A673 (cell line): ENCODE measurements around the gene ZSCAN5C. TPM values are rescaled to one million over a fixed set of nuclear protein-coding genes. Genes with fewer than 3 reads are reported as not detected.
A peak's percentile ranks its signal among the peaks of the same experiment; 100 is the strongest.

Experiments used
- BruUV-seq: library from RNA; stranded (reverse); fragments of 400-500 nt; replicated peaks from 2 replicates; lab custom pipeline; 2021; lab: Mats Ljungman, UMichigan
- CTCF ChIA-PET: fragments of 300-600 bp; sonication (Branson Sonifier 250); formaldehyde crosslinking; loops from one replicate; lab custom pipeline; 2022; ENCODE audit warnings: antibody characterized with exemption; lab: Charles Lee
- POLR2A ChIA-PET: fragments of 300-600 bp; sonication (Branson Sonifier 250); formaldehyde crosslinking; loops from one replicate; lab custom pipeline; 2022; ENCODE audit warnings: antibody characterized with exemption; ENCODE audit not compliant: low non-redundant PET; lab: Charles Lee
- DNase-seq: peaks from one replicate; pipeline ENCODE4 v3.0.0-alpha.2; 2015; ENCODE audit warnings: low spot score
- H3K27ac ChIP-seq: fragments of 200-600 bp; sonication (generic); 2 replicates; pipeline ENCODE4 v1.5.1; 2016; ENCODE audit warnings: mixed run types, low read depth, mild to moderate bottlenecking, mixed read lengths, antibody characterized with exemption, low read length; ENCODE audit not compliant: poor library complexity, severe bottlenecking
- H3K27me3 ChIP-seq: fragments of 200-600 bp; sonication (generic); replicated peaks from 2 replicates; pipeline ENCODE4 v1.6.1; 2017; ENCODE audit warnings: mixed run types, low read depth, mild to moderate bottlenecking, mixed read lengths, antibody characterized with exemption, low read length; ENCODE audit not compliant: insufficient read depth, poor library complexity
- H3K36me3 ChIP-seq: fragments of 200-600 bp; sonication (generic); 2 replicates; pipeline ENCODE4 v1.6.1; 2016; ENCODE audit warnings: mixed run types, mild to moderate bottlenecking, mixed read lengths, antibody characterized with exemption, low read length; ENCODE audit not compliant: insufficient read depth, poor library complexity, severe bottlenecking
- H3K4me1 ChIP-seq: fragments of 200-600 bp; sonication (generic); 2 replicates; pipeline ENCODE4 v1.6.1; 2017; ENCODE audit warnings: mixed run types, mild to moderate bottlenecking, mixed read lengths, antibody characterized with exemption, low read length; ENCODE audit not compliant: insufficient read depth, poor library complexity, severe bottlenecking
- H3K4me3 ChIP-seq: fragments of 200-600 bp; sonication (generic); 2 replicates; pipeline ENCODE4 v1.5.1; 2016; ENCODE audit warnings: low read depth, mixed run types, mild to moderate bottlenecking, mixed read lengths, low read length; ENCODE audit not compliant: poor library complexity, severe bottlenecking
- H3K9me3 ChIP-seq: fragments of 200-600 bp; sonication (generic); 2 replicates; pipeline ENCODE4 v1.6.1; 2016; ENCODE audit warnings: mixed run types, low read depth, mild to moderate bottlenecking, mixed read lengths, antibody characterized with exemption, low read length; ENCODE audit not compliant: poor library complexity, severe bottlenecking
- EZH2 ChIP-seq: fragments of 200-600 bp; sonication (generic); IDR thresholded peaks from 2 replicates; pipeline ENCODE4 v1.6.1; 2017; ENCODE audit warnings: borderline replicate concordance, low read depth, mild to moderate bottlenecking, mixed read lengths, antibody characterized with exemption, low read length; ENCODE audit not compliant: poor library complexity, severe bottlenecking
- intact Hi-C: fragments of 100-400 bp; cut with micrococcal nuclease; formaldehyde crosslinking; loops from one replicate; pipeline ENCODE4 v1.10.0; 2022; ENCODE audit not compliant: unreplicated experiment
- total RNA-seq: library from RNA; stranded (reverse); gene quantifications from 2 replicates; pipeline ENCODE4 v1.2.3, GENCODE V29; 2021
- TF ChIP-seq, protein P1 (sequence below): fragments of 300-800, 200-600 bp; sonication (generic); conservative IDR thresholded peaks from 2 replicates; pipeline ENCODE4 v1.5.1; 2017; ENCODE audit warnings: low read depth, mild to moderate bottlenecking, antibody characterized with exemption, low read length, moderate library complexity, mixed read lengths

Gene ZSCAN5C
- total RNA-seq, 1 experiment from 2014 or later: not detected

DNA sequence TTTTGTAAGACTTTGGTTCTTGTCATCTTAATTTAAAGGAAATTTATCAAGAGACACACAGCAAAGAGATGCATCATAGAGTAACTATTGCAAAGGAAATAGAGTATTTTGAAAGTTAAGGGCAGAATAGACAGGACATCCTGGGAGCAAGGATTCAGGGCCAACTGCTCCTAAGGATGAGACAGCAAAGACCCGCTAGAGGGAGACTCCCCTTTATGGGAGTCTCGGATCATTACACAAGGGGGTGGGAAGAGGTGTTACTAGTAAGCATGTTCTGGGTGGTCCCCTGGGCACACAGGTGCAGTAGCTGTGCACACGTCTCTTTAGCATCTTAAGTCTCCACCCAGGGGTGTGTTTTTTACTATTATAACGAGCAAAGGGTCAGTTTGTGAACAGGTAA, 9.6 kb downstream of the ZSCAN5C start:
- TF ChIP-seq EZH2: no peak
- TF ChIP-seq, protein P1, sequence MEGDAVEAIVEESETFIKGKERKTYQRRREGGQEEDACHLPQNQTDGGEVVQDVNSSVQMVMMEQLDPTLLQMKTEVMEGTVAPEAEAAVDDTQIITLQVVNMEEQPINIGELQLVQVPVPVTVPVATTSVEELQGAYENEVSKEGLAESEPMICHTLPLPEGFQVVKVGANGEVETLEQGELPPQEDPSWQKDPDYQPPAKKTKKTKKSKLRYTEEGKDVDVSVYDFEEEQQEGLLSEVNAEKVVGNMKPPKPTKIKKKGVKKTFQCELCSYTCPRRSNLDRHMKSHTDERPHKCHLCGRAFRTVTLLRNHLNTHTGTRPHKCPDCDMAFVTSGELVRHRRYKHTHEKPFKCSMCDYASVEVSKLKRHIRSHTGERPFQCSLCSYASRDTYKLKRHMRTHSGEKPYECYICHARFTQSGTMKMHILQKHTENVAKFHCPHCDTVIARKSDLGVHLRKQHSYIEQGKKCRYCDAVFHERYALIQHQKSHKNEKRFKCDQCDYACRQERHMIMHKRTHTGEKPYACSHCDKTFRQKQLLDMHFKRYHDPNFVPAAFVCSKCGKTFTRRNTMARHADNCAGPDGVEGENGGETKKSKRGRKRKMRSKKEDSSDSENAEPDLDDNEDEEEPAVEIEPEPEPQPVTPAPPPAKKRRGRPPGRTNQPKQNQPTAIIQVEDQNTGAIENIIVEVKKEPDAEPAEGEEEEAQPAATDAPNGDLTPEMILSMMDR: 0 out of 2 replicates have a peak, but pooled peaks have one; percentile 23
- no peak for DNase-seq
- no peaks in the 10 kb centered on the region for H3K9me3 ChIP-seq
- H3K4me1 ChIP-seq: no peaks in the 10 kb centered on the region
- ChIA-PET POLR2A (no interaction called here), CTCF (no interaction called here)
- H3K4me3 ChIP-seq: no peak overlapping the region
- intact Hi-C loops: no loop called here
- no TSS peak for BruUV-seq
- no peaks in the 10 kb centered on the region for H3K36me3 ChIP-seq
- H3K27ac ChIP-seq: no peak overlapping the region
- no peaks in the 10 kb centered on the region for H3K27me3 ChIP-seq

- intact Hi-C loops: no loop called here
- POLR2A ChIA-PET: no interaction called here
- H3K27me3 ChIP-seq: no peaks in the 10 kb centered on the region
- H3K9me3 ChIP-seq: no peaks in the 10 kb centered on the region
- CTCF ChIA-PET: interaction anchor here (0.6 kb wide), 1 partner anchor 136 kb away, joined by 4 read pairs; no protein-coding TSS in a partner anchor
- H3K27ac ChIP-seq: no peak overlapping the region
- BruUV-seq: no TSS peak
- no peaks in the 10 kb centered on the region for H3K36me3 ChIP-seq
- peak; percentile 70 for DNase-seq
- H3K4me3 ChIP-seq: peak overlapping the region; percentile 25
- no peaks in the 10 kb centered on the region for H3K4me1 ChIP-seq
- no peak for TF ChIP-seq EZH2
- TF ChIP-seq, protein P1: no peak
Observed at GRCh38 chr19:56217039-56217949, 15.2 kb downstream of the ZSCAN5C start.

GRCh38 chr19:56218961-56219360, 16.9 kb downstream of the ZSCAN5C start:
- DNase-seq: no peak
- no TSS peak for BruUV-seq
- H3K27ac ChIP-seq: no peak overlapping the region

More at GRCh38 chr19:56218961-56219360, 16.9 kb downstream of the ZSCAN5C start:
- TF ChIP-seq, protein P1: no peak
- TF ChIP-seq EZH2: no peak
- Histone ChIP-seq H3K36me3 (no peaks in the 10 kb centered on the region), H3K9me3 (no peaks in the 10 kb centered on the region), H3K27me3 (no peaks in the 10 kb centered on the region), H3K4me1 (no peaks in the 10 kb centered on the region), H3K4me3 (no peak overlapping the region)
- intact Hi-C loops: no loop called here
- CTCF ChIA-PET: no interaction called here
- POLR2A ChIA-PET: no interaction called here
